HG02870 (cell line): Measurements from ENCODE around the gene PCBP3.

Experiments
- ATAC-seq: cut with Tn5 transposase; IDR thresholded peaks from one replicate; pipeline ENCODE4 v1.9.1; 2021; ENCODE audit warnings: mild to moderate bottlenecking, moderate library complexity; ENCODE audit not compliant: unreplicated experiment

The PCBP3 gene

DNA sequence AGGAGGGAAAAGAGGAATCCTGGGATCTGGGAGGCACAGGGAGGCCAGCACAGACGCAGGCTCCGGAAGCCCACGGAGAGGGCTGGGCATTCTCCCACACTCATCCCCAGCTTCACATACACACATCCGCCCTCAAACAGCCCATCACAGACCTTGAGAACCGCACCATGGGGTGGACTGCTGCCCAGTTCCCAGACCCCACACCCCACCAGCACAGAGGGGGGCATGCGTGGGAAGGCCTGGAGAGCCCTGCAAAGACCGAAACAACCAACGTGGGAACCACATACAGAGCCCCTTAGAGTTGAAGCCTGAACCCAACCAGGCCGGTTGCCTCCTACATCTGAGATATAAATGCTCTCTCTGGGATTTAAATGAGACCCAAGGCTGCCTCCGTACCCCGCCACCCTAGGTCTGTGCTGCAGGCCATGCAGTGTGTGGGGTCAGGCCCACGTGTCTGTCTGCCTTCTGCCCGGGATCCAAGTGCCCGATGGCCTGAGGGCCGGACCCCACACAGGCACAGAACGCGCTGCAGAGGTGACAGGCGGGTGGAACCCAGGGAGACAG, 211.8 kb downstream of the PCBP3 start:
- no peak for ATAC-seq

DNA sequence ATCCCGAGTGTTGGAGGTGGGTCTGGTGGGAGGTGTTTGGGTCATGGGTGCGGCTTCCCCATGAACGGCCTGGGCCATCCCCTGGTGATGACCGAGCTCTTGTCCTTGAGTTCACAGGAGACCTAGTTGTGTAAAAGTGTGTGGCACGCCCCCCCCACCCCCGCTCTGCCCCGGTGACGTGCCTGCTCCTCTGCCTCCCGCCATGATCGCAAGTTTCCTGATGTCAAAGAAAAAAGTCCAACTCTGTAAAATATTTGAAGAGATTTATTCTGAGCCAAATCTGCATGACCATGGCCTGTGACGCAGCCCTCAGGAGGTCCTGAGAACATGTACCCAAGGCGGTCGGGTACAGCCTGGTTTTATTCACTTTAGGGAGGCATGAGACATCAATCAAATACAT, 212.9 kb downstream of the PCBP3 start:
- ATAC-seq, result no peak

DNA sequence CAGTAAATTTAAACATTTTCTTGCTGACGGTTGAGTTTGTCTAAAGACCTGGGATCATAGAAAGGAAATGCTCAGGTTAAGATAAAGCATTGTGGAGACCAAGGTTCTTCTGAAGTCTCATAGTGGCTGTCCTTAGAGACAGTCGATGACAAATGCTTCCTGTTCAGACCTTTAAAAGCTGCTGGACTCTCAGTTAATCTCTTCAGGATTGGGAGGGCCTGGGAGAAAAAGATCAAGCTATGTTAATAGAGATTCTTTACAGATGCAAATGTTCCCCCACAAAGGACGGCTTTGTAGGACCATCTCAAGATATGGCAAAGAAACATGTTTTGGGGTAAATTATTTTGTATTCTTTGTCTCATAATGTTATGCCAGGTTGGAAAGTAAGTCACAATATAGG, 213.4 kb downstream of the PCBP3 start:
- ATAC-seq, result no peak

DNA sequence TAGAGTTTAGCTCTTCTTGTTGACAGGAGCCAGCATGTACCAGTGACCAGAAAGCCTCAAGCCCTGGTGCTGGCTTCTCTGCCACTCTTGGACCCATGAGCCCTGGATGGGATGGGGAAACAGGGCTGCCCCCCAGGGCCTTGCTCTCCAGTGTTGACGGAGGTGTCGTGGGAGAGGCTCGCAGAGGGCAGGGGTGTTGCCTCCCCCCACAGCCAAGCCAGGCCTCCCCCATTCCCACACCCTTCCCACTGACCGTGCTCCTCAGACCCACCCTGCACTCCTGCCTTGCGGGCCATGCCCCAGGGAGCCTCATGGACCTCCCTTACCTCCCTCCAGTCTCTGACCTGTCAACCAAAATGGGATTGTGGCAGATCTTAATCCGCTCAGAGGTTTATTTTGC, 214.2 kb downstream of the PCBP3 start:
- no peak for ATAC-seq

DNA sequence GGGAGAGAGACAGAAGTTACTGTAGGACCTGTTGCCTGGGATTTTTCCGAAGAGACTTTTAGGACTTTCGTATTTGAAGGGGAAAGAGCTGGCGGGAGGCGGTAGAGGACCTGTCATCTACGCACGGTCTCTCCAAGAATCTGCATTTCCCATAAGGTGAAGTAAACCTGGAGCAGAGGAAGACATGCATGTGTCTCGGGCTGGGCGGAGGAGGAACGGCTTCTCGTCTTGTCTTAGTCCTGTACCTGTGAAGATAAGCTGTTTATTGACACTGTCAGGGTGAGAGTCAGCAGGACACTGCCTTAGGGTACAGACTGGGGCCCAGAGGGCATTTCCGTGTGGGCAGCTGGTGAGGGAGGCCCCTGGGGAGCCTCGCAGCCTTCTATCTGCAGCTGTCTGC, 214.7 kb downstream of the PCBP3 start:
- no peak for ATAC-seq

DNA sequence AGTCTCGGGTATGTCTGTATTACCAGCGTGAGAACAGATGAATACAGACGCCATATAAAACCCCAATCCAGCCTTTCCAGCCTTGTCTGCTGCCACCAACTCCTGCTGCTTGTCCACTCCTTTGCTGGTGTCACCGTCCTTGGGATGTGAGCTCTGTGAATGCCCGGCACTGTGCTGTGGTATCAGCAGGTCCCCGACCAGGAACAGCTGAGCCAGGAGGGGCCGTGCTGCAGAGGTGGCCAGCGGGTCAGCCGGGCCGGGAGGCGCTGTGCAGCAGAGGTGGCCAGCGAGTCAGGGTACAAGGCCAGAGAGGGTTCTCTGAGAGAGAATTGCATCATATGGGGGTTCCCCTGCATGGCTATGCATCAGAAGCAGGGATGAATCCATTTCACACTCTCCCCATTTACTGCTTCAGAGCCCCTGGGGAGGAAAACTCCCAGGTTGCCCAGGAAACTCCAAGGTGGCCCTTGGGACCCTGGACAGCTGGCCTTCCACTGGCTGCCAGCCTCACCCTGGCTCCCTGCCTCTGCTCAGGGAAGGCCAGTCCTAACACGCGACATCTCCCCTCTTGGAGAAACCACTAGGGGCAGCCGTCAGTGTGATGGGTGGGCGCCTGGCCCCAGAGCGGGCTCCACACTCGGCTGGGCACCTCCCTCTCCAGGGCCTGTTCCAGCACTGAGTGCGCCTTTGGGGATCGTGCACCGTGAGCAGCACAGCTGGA, 215.7 kb downstream of the PCBP3 start:
- no peak for ATAC-seq

DNA sequence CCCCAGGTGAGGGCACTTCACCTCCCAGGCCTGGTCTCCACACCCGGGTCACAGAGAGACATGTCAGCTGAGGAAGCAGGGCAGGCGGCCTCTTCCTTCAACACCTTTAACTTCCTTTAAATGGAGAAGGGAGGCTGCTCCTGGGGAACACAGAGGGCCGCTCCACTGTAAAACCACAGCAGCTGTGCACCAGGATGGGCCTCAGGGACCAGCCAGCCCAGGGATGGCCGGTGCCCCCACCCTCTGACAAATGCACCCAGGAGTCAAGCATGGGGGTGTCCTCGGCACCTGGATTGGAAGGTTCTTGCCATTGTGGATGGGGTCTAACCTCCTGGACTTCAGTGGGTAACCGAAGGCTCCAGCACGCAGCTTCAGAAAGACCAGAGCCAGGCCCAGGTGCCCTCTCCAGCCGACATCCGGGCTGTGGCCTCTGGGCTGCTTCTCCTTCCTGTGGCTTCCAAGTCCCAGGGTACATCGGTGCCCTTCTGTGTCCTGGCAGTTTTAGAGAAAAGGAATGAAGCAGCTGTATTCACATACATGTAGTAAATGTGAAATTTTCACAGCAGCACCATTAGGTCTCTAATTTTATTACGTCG, 216.3 kb downstream of the PCBP3 start:
- ATAC-seq, result no peak

DNA sequence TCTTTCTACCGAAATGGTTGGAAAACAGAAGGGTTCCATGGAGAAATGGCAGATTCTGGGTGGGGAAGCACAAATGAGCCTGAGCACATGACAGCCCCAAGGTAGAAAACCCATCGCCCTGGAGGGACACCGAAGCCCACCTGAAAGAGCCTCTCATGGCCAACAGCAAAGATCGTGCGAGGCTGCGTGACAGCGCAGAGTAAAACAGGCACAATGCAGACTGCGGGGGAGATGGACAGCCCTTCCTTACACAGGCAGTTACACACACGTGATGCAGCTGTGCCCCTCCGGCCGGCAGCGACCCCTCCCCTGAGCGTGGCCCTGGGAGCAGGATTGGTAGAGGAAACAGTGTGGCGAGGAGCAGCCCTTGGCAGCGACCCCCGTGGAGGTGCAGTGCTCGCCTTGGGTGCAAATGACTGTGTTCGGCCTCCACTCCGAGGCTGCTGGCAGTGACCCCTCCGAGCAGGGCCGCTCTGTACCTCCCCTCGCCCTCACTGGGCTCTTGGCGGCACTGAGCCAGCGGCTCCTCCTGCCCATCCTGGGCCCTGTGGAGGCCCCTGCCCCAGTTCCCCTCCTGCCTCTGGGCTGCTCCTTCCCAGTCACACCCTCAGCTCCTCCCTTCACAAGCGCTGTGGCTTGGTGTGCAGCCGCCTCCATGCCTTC, 217.1 kb downstream of the PCBP3 start:
- ATAC-seq, result no peak

DNA sequence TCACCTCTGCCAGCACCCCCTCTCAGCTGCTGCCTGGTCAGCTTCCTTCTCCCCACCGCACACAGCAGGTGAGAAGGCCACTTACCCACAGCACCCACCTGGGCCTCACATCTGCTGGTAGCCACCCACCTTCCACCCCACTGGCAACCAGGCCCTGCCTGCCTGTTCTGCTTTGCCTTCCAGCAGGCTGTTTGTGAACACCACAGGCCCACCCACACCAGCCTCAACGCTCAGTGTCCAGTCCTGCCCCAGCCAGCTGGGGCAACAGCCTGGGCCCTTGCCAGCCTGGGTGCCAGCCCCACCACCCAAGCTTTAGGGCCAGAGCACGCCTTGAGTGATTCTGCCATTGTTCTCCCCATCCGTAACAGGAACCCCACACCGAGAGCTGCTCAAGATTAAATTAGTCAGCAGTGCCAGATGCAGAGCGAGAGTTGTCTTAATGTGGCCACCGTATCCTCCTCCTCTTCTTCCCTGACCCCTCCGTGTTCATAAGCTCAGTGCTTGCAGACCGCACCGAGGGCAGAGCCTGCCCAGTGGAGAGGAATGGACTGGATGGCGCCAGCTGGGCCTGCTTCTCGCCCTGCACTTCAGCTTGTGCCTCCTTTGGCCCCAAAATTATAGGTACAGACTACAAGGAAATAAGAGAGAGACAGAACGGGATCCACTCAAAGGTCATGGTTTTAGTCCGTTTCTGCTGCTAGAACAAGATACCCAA, 217.8 kb downstream of the PCBP3 start:
- ATAC-seq, result no peak

DNA sequence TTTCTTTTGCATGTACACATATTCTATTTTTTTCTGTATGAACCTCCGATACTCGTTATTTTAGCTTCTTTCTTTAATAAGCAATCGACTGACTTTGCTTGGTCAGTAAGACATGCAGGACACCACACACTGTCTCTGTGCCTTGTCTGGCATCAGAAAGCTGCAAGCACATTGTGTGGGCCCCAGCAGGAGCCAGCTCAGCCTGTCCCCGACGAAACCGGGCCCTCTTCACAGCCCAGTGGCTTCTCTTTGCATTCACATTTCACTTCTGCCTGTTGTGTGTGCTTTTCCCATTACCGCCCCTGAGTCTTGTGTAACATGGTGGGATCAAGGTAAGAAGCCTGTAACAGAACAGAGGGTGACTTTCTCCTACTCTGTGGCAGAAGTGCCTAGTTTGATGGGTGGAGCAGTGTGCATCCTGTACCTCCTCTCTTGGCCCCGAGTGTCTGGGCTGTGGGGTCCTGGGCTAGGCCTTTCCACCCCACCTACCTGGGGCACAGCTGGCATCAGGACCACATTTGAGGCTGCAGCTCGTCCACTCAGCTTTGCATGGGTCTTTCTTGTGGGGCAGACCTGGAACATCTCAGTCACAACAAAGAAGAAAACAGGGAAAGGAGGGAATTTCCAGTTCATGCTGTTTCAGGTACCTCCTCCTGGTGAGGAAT, 219.2 kb downstream of the PCBP3 start:
- ATAC-seq, result no peak

DNA sequence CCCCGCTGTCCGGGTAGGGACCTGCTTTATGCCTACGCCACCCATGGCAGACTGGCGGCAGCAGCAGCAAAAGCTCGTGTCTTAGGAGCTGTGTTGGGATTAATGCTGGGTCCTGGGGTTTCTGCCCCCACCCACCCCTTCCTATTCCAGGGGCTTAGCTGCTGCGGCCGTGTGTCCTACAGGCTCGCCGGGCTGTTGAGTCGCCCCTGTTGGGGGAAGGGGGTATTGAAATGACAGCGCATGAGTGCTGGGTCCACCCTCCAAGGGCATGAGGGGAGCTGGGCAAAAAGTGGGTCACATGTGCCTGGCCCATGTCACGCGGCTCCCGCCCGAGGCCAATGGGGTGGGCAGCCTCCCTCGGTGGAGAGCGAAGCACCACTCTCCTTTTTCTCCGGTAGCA, 219.7 kb downstream of the PCBP3 start:
- no peak for ATAC-seq

DNA sequence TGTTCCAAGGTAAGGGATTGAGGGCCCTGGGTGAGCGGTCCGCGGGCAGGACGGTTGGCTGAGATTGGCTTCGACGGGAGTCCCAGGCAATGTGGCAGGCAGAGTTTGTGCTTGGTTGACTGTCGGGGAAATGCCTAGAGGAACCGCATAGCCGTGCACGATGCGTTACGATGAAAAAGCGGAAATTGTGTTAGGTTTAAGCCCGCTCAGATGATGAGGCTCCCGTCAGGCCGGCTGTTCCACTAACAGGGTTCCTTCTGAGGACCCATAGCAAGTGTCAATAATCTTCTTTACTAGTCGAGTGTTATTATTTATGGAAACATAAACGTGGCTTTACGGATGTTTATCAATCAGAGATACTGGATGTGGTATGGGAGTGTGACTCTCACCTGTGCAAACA, 220.2 kb downstream of the PCBP3 start:
- no peak for ATAC-seq

DNA sequence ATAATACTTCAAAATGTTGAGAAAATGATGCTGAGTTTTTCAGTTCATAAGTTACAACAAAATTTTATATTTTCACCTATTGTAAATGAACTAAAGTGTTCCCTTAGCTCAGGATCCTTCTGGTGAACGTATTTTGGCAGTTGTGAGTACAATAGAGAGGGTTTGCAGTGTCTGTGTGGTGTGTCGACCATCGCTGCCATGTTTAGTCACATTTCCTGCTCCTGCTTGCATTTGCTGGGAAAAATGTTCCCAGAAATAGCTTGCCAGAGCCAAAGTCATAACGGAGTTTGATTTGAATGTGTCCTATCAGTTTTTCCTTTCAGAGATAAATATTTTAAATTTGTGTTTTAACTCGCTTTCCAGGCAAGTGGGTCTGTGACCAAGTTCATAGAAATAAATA, 220.9 kb downstream of the PCBP3 start:
- ATAC-seq, result no peak

DNA sequence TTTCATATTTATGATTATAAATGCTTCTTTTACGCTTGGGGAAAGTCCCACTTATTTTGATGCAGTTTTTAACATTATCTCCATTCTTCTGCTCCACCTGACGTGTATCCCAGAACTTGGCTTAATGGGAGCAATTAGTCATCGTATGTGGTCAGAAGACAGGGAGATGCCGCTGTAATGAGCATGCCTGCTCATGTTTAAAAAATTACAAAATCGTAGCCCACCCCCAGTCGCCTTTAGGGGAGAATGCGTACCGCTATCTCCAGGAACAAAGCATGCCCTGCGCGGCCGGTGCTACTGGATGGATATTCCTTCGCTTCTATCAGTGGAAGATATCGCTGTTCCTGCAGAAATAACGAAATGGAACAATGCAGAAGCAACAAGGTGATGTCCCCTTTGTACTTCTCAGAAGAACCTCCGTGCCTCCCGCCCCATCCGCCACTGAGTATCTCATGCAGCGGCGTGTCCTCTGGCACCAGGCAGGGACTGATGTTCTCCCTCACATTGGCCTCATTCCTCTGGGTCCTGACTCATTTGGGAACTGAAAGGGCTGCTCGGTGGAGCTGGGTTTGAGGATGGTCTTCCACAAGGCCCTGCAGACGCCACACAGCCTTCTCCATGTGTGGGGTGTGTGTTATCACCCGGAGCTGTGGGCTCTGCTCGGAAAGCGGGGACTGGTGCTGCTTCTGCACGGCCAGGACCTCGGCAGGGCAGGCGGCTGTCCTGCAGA, 221.7 kb downstream of the PCBP3 start:
- no peak for ATAC-seq

DNA sequence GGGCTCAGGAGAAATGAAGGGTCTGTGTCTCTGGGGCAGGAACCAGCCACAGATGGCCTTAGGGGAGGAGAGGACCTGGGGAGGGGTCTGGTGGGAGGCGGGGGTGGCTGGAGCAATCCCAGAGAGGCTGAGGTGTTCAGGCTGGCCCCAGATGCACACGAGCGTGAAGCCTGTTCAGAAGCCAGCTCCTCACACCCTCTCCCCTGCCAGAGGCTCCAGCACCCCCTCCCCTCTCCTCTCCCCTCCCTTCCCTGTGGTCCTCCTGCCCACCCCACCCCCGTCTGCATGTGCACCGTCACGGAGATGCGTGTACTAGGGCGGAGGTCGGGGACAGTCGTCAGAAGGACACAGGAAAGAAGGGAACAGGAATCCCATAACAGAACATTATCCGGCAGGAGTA, 223.0 kb downstream of the PCBP3 start:
- ATAC-seq, result no peak

DNA sequence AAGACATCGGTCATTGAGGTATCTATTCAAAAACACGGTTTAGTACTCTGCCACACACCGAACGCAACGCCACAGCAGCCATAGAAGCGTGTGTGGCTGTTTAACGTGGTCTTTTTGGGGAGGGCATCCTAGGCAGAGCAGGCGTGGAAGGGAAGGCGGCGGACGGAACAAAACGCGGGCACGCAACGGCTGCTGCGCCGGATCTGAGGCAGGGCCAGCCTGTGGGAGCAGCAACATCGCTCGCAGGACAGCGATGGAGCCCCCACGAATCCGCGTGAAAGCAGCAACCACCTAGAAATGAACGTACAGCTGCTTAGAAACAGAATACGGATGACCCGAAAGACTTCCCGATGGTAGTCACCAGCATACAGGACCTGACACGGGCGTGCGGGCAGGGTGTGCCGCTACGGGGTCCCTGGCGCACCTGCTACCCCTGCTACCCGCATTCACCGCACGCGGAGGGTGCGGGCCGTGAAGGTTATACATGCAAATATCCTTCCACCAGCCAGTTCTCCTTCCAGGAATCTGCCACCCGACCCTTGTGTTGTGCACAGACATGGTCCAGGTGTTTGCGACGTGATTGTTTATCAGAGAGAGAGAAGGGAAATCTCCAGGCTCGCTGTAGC, 223.6 kb downstream of the PCBP3 start:
- no peak for ATAC-seq

DNA sequence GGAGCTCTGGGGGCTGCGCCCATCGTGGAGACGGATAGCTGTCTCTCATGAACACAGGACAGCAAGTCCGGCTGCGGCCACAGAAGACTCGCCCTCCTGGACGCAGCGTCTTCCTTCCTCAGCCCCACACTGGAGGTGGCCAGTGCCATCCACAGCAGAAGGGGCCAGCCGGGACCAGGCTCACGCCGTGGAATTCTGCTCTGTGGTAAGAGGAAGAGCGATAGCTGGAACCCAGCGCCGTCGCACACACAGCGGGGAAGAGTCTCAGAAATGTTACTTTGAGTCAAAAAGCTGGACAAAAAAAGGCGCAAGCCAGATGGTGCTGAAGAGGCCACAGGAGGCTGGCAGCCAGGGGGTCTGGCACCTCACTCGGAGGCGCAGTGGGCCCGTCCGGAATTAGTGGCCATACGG, 224.2 kb downstream of the PCBP3 start:
- ATAC-seq, result no peak

DNA sequence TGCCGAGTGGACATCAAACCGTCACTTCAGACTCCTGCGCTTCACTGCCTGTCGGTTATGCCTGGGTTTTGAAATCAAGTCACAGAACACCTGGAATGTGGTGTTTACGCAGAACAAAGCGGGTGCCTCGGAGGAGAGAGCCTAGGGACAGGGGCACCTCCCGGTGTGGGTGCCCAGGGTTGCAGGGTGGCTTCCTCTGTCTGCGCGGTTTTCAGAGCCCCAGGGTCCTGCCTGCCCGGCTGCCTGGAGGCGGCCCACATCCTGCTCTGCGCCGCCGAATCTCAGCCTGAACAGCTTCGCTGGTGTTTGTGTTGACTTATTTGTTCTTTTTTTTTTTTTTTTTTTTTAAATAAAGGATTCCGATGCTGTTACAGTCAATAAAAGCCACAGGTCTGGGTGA, 224.6 kb downstream of the PCBP3 start:
- no peak for ATAC-seq

DNA sequence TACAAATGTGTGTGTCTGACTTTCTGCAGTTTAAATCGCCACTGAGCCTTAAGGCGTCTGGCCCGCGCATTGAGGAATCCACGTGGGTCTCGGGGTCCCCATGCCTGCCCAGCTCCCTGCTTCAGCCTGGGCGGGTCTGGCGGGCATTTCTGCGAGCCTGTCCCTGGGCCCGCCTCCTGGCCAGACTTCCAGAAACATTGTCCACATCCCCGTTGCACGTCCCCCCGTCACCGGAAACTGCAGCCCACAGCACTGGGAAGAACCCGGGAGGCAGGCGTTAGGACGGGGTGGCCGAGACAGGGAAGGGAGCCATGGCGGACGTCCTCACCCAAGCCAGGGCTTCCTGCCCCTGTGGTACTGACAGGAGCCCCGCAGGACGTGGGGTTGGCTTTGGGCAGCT, 225.0 kb downstream of the PCBP3 start:
- no peak for ATAC-seq
